Effector memory CD8-positive, alpha-beta T cell (primary cell): ENCODE data around the gene IL2RA.

Source experiments
- ATAC-seq: fragments of 150-1000 bp; cut with Tn5 transposase; replicated peaks from 2 replicates; pipeline ENCODE4 v1.10.0; 2021; ENCODE audit warnings: mild to moderate bottlenecking, moderate library complexity
- DNase-seq, 3 experiments: peaks; one replicate each; pipeline ENCODE4 v3.0.0; 2021
- H3K27ac Mint-ChIP-seq, 2 donors: one replicate each; pipeline ENCODE4 v1.8.0; 2022; ENCODE audit warnings: mild to moderate bottlenecking in 2 of 2, mixed read lengths in 2 of 2, moderate library complexity in 2 of 2
- H3K27me3 Mint-ChIP-seq, 2 donors: one replicate each; pipeline ENCODE4 v1.8.0; 2022; ENCODE audit warnings: mixed read lengths in 2 of 2
- H3K36me3 Mint-ChIP-seq: one replicate; pipeline ENCODE4 v1.8.0; 2022; ENCODE audit warnings: mild to moderate bottlenecking, moderate library complexity, mixed read lengths; ENCODE audit not compliant: insufficient read depth
- H3K4me1 Mint-ChIP-seq, 2 donors: one replicate each; pipeline ENCODE4 v1.8.0; 2022; ENCODE audit warnings: low read depth in 2 of 2, mixed read lengths in 2 of 2
- H3K4me3 Mint-ChIP-seq, 2 donors: one replicate each; pipeline ENCODE4 v1.8.0; 2022; ENCODE audit warnings: mild to moderate bottlenecking in 2 of 2, mixed read lengths in 2 of 2, moderate library complexity in 2 of 2
- H3K9me3 Mint-ChIP-seq, 2 donors: one replicate each; pipeline ENCODE4 v1.8.0; 2022; ENCODE audit warnings: mixed read lengths in 2 of 2

IL2RA gene

GRCh38 chr10:5983774-5984173 is 78.4 kb downstream of the IL2RA start:
- DNase-seq (no peak), ATAC-seq (no peak)
- Mint-ChIP-seq H3K27ac (no peak overlapping the region), H3K4me1 (peaks cover 4 to 7% of the 10 kb centered on the region in 2 donors), H3K9me3 (no peaks in the 10 kb centered on the region), H3K4me3 (no peak overlapping the region), H3K27me3 (peaks cover 0 to 8% of the 10 kb centered on the region in 2 donors), H3K36me3 (no peaks in the 10 kb centered on the region)

- no peak overlapping the region for H3K27ac Mint-ChIP-seq
- no peaks in the 10 kb centered on the region for H3K9me3 Mint-ChIP-seq
- peaks cover 2 to 3% of the 10 kb centered on the region in 2 donors for H3K4me1 Mint-ChIP-seq
- DNase-seq (no peak), ATAC-seq (no peak)
- no peak overlapping the region for H3K4me3 Mint-ChIP-seq
- peaks cover 0 to 8% of the 10 kb centered on the region in 2 donors for H3K27me3 Mint-ChIP-seq
- no peaks in the 10 kb centered on the region for H3K36me3 Mint-ChIP-seq
These were observed 80.6 kb downstream of the IL2RA start for GRCh38 chr10:5981529-5981928.

GRCh38 chr10:5978230-5978489 is 84.0 kb downstream of the IL2RA start:
- no peak for ATAC-seq
- peak overlapping the region; percentile 92 to 97 for H3K4me3 Mint-ChIP-seq
- H3K4me1 Mint-ChIP-seq = peaks cover 19 to 25% of the 10 kb centered on the region in 2 donors
- DNase-seq = peak in 1 of 3 experiments; percentile 5
- H3K27ac Mint-ChIP-seq = peak overlapping the region; percentile 94
- no peaks in the 10 kb centered on the region for H3K9me3 Mint-ChIP-seq
- H3K36me3 Mint-ChIP-seq = peaks cover 5% of the 10 kb centered on the region
- H3K27me3 Mint-ChIP-seq = no peaks in the 10 kb centered on the region

- peaks cover 5% of the 10 kb centered on the region for H3K36me3 Mint-ChIP-seq
- peak; percentile 71 for ATAC-seq
- no peaks in the 10 kb centered on the region for H3K9me3 Mint-ChIP-seq
- H3K4me3 Mint-ChIP-seq = peak within 1 kb of the TSS; percentile 92 to 97
- H3K27ac Mint-ChIP-seq = peak within 1 kb of the TSS; percentile 94
- no peaks in the 10 kb centered on the region for H3K27me3 Mint-ChIP-seq
- DNase-seq = peak; percentile 76 to 79 (median 79)
- H3K4me1 Mint-ChIP-seq = peaks cover 23 to 30% of the 10 kb centered on the region in 2 donors
These were observed 84.5 kb downstream of the IL2RA start, which contains the start of gene IL15RA for GRCh38 chr10:5977471-5978229. Gene IL15RA, minus strand, starts transcription at chr10:5977543. Its CDS starts 51 bp downstream, at chr10:5977492.

- no peaks in the 10 kb centered on the region for H3K9me3 Mint-ChIP-seq
- H3K36me3 Mint-ChIP-seq = peaks cover 5% of the 10 kb centered on the region
- H3K4me1 Mint-ChIP-seq = peaks cover 28 to 34% of the 10 kb centered on the region in 2 donors
- ATAC-seq = peak; percentile 2
- H3K27ac Mint-ChIP-seq = peak overlapping the region; percentile 93 to 94
- H3K4me3 Mint-ChIP-seq = peak overlapping the region; percentile 92 to 97
- H3K27me3 Mint-ChIP-seq = no peaks in the 10 kb centered on the region
- peak in 2 of 3 experiments; percentile 5 to 23 for DNase-seq
These were observed 85.4 kb downstream of the IL2RA start for GRCh38 chr10:5976512-5977470.

- Mint-ChIP-seq H3K27me3 (no peaks in the 10 kb centered on the region), H3K27ac (peak overlapping the region; percentile 93 to 94), H3K9me3 (no peaks in the 10 kb centered on the region), H3K4me1 (peaks cover 36 to 43% of the 10 kb centered on the region in 2 donors), H3K36me3 (peaks cover 5% of the 10 kb centered on the region), H3K4me3 (peak overlapping the region; percentile 92 to 97)
- DNase-seq = peak; percentile 45 to 67 (median 64)
- ATAC-seq = peak; percentile 75
These were observed 86.3 kb downstream of the IL2RA start for GRCh38 chr10:5975641-5976473.

GRCh38 chr10:5973069-5973468 is 89.1 kb downstream of the IL2RA start:
- H3K9me3 Mint-ChIP-seq = no peaks in the 10 kb centered on the region
- no peak overlapping the region for H3K4me3 Mint-ChIP-seq
- H3K36me3 Mint-ChIP-seq = peaks cover 11% of the 10 kb centered on the region
- no peak for ATAC-seq
- no peak for DNase-seq
- H3K4me1 Mint-ChIP-seq = peaks cover 44 to 50% of the 10 kb centered on the region in 2 donors
- H3K27me3 Mint-ChIP-seq = no peaks in the 10 kb centered on the region
- peak overlapping the region; percentile 44 to 52 for H3K27ac Mint-ChIP-seq

GRCh38 chr10:5971886-5972285 is 90.3 kb downstream of the IL2RA start:
- Mint-ChIP-seq H3K4me3 (peak overlapping the region; percentile 54 to 69), H3K36me3 (peaks cover 16% of the 10 kb centered on the region), H3K4me1 (peaks cover 46 to 57% of the 10 kb centered on the region in 2 donors), H3K9me3 (no peaks in the 10 kb centered on the region), H3K27me3 (no peaks in the 10 kb centered on the region), H3K27ac (peak overlapping the region; percentile 88 to 90)
- no peak for DNase-seq
- no peak for ATAC-seq

- Mint-ChIP-seq H3K27me3 (no peaks in the 10 kb centered on the region), H3K9me3 (no peaks in the 10 kb centered on the region), H3K36me3 (peaks cover 17% of the 10 kb centered on the region), H3K4me3 (peak overlapping the region; percentile 54 to 69), H3K4me1 (peaks cover 44 to 54% of the 10 kb centered on the region in 2 donors), H3K27ac (peak overlapping the region; percentile 88 to 90)
- peak in 1 of 3 experiments; percentile 6 for DNase-seq
- peak; percentile 31 for ATAC-seq
These were observed 90.8 kb downstream of the IL2RA start for GRCh38 chr10:5971315-5971832.

GRCh38 chr10:5970527-5970926 is 91.6 kb downstream of the IL2RA start:
- peaks cover 39 to 45% of the 10 kb centered on the region in 2 donors for H3K4me1 Mint-ChIP-seq
- H3K27ac Mint-ChIP-seq = peak overlapping the region in 1 of 2 donors; percentile 90
- peaks cover 19% of the 10 kb centered on the region for H3K36me3 Mint-ChIP-seq
- H3K27me3 Mint-ChIP-seq = no peaks in the 10 kb centered on the region
- no peak overlapping the region for H3K4me3 Mint-ChIP-seq
- DNase-seq (no peak), ATAC-seq (no peak)
- H3K9me3 Mint-ChIP-seq = no peaks in the 10 kb centered on the region

- Mint-ChIP-seq H3K27ac (peak overlapping the region in 1 of 2 donors; percentile 90), H3K36me3 (peaks cover 16% of the 10 kb centered on the region)
- ATAC-seq = no peak
These were observed 92.1 kb downstream of the IL2RA start for GRCh38 chr10:5970066-5970465.

GRCh38 chr10:5968681-5969453 is 93.3 kb downstream of the IL2RA start:
- no peak for DNase-seq
- no peak for ATAC-seq
- Mint-ChIP-seq H3K4me3 (no peak overlapping the region), H3K27me3 (no peaks in the 10 kb centered on the region), H3K36me3 (peaks cover 24% of the 10 kb centered on the region), H3K27ac (peak overlapping the region in 1 of 2 donors; percentile 32), H3K4me1 (peaks cover 30 to 35% of the 10 kb centered on the region in 2 donors), H3K9me3 (no peaks in the 10 kb centered on the region)

More at GRCh38 chr10:5970066-5970465, 92.1 kb downstream of the IL2RA start:
- Mint-ChIP-seq H3K4me3 (no peak overlapping the region), H3K9me3 (no peaks in the 10 kb centered on the region), H3K27me3 (no peaks in the 10 kb centered on the region), H3K4me1 (peaks cover 34 to 41% of the 10 kb centered on the region in 2 donors)
- DNase-seq = no peak
